NCI-H345 treated with DMSO at 0.1 percent for 48 hours (cell line): ENCODE data around the gene TTC17.
"Not testable (repeated sequence)": the region's sequence is repeated elsewhere in the genome, so short reads cannot be mapped to it uniquely, and the experiment has no call there.

ENCODE experiments used
- DNase-seq: peaks from one replicate; lab custom pipeline; 2025; ENCODE audit not compliant: unreplicated experiment; lab: John Stamatoyannopoulos, UW

Gene TTC17, protein sequence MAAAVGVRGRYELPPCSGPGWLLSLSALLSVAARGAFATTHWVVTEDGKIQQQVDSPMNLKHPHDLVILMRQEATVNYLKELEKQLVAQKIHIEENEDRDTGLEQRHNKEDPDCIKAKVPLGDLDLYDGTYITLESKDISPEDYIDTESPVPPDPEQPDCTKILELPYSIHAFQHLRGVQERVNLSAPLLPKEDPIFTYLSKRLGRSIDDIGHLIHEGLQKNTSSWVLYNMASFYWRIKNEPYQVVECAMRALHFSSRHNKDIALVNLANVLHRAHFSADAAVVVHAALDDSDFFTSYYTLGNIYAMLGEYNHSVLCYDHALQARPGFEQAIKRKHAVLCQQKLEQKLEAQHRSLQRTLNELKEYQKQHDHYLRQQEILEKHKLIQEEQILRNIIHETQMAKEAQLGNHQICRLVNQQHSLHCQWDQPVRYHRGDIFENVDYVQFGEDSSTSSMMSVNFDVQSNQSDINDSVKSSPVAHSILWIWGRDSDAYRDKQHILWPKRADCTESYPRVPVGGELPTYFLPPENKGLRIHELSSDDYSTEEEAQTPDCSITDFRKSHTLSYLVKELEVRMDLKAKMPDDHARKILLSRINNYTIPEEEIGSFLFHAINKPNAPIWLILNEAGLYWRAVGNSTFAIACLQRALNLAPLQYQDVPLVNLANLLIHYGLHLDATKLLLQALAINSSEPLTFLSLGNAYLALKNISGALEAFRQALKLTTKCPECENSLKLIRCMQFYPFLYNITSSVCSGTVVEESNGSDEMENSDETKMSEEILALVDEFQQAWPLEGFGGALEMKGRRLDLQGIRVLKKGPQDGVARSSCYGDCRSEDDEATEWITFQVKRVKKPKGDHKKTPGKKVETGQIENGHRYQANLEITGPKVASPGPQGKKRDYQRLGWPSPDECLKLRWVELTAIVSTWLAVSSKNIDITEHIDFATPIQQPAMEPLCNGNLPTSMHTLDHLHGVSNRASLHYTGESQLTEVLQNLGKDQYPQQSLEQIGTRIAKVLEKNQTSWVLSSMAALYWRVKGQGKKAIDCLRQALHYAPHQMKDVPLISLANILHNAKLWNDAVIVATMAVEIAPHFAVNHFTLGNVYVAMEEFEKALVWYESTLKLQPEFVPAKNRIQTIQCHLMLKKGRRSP

GRCh38 chr11:43358801-43359421 is at the start of gene TTC17:
Gene TTC17, plus strand, starts transcription at chr11:43358920. Its CDS starts 35 bp downstream, at chr11:43358955.
- DNase-seq = peak; percentile 92

GRCh38 chr11:43311791-43312607 is 46.7 kb upstream of the TTC17 start, which contains the start of gene API5:
Gene API5, plus strand, starts transcription at chr11:43311996. Its CDS starts 132 bp downstream, at chr11:43312128.
- DNase-seq = peak; percentile 86

DNA sequence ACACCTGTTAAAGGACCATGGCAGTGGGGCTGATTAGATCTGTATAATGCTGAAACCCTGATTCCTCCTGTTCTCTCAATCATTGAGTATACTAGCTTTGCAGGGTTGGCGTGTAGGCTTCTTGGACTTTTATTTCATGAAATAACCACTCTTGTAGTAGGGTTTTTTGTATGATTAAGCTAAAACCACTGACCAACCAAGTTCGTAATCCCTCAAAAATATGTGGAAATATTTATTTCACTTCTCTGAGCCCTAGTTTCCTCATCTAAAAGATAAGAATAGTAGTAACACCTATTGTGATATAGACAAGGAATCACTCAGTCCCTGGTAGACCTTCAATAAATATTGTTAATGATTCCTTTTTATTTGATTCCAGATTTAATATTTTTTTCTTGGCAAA is 42.8 kb upstream of the TTC17 start:
- no peak for DNase-seq

- no peak for DNase-seq
Measured at GRCh38 chr11:43316451-43316850, 42.3 kb upstream of the TTC17 start.

DNA sequence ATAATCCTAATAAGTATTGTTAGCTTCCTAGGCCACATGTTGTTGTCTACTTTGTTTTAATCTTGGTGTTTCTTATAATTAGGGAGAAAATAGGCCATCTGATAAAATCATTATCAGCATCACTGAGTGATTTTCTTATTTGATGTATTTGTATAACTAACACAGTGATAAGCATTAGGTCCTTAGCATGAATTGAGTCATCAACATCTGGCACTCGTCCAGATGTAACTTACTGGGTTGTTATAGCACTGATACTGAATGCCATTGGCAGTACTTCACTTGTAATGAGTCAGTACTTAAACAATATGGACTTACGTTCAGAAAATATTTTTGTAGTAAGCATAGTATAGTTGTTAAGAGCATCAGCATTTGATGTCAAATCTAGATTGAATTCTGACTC is 30.7 kb upstream of the TTC17 start:
- no peak for DNase-seq

DNA sequence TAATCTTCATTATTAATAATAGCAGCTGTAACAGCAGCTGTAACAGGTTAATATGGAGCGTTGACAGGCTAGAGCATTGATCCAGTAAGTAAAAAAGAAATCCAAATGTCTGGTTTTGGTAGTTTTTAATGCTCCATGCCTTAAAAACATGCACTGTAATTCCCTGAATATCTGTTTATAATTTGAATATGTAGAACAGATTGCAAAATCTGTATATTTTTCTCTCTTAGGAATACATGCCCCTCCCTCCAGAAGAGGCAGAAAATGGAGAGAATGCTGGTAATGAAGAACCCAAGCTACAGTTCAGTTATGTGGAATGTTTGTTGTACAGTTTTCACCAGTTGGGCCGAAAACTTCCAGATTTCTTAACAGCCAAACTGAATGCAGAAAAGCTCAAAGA is 30.2 kb upstream of the TTC17 start:
- no peak for DNase-seq

GRCh38 chr11:43341159-43341558 is 17.6 kb upstream of the TTC17 start:
- DNase-seq = no peak

DNA sequence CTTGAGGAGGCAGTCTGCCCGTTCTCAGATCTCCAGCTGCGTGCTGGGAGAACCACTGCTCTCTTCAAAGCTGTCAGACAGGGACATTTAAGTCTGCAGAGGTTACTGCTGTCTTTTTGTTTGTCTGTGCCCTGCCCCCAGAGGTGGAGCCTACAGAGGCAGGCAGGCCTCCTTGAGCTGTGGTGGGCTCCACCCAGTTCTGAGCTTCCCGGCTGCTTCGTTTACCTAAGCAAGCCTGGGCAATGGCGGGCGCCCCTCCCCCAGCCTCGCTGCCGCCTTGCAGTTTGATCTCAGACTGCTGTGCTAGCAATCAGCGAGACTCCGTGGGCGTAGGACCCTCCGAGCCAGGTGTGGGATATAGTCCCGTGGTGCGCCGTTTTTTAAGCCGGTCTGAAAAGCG is 7.3 kb upstream of the TTC17 start:
- not testable (repeated sequence) for DNase-seq

DNA sequence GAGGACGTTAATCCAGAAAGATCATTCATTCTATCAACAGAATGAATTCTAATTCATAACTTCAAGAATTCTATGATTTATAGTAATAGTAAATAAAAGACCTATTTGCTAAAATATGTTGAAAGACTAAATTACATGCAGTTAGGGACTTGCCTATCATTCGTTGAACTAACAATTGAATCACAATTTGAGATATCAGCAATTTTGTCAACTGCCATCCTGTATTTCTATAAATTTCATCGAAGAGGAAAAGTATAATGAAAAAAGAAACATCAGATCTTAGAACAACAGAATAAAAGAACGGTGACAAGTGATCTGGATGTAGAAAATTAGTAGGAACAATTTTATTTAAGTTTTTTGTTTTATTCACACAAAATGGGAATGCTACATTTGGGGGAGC is 4.4 kb upstream of the TTC17 start:
- DNase-seq = no peak

DNA sequence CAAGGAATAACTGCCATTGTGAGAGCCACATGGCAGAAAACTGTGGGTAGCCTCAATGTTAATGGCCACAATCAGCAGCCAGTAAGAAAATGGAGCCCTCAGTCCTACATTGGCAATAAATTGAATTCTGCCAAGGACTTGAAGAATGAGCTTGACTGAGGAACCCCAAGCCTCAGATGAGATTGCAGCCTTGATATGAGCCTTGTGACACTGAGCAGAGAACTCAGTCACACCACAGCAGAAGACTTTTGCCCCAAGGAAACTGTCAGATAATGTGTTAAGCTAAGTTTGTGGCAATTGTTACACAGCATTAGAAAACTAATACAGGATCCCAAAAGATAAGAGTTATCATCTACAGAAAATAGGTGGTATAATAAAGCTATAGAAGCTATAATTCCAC is 2.4 kb upstream of the TTC17 start:
- DNase-seq = no peak

GRCh38 chr11:43358279-43358800 is 380 bp upstream of the TTC17 start:
- DNase-seq = peak; percentile 35

DNA sequence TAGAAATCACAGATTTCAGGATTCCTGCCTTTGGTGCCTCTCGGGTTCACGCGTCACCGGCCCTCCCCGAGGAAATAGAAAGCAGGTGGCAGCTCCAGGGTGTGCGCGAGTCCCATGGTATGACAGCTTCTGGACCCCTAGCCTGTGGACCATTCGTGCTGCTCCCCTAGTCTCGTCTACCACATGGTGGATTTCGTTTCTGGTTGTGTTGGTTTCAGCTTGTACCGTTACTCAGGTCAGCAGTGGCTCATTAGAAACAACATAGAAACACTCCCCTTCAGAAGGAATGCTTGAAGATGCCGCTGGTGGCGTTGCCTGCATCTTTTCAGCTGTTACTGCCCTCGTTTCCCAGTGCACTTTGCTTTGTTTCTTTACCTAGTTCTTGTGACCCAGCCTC is 700 bp downstream of the TTC17 start:
- no peak for DNase-seq

GRCh38 chr11:43360361-43361032 is 1.8 kb downstream of the TTC17 start:
- no peak for DNase-seq

- no peak for DNase-seq
Measured at GRCh38 chr11:43366677-43367076, 8.0 kb downstream of the TTC17 start.

GRCh38 chr11:43367382-43368178 is 8.9 kb downstream of the TTC17 start:
- no peak for DNase-seq

DNA sequence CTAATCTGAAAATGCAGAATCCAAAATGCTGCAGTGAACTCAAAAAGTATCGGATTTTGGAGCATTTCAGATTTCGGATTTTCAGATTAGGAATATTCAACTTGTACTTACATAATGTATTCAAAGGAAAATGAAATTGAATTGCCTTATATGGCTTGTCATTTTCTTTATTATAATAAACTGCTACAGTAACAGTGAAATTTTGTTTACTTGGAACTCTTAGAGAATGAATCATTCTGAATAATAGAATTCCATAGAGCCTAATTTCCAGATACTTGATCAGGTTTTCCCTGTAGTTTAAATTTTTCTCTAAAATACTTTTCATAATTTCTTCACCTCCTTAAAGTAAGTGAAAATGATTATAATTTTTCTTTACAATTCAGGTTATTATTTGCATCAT is 17.3 kb downstream of the TTC17 start:
- DNase-seq = no peak

DNA sequence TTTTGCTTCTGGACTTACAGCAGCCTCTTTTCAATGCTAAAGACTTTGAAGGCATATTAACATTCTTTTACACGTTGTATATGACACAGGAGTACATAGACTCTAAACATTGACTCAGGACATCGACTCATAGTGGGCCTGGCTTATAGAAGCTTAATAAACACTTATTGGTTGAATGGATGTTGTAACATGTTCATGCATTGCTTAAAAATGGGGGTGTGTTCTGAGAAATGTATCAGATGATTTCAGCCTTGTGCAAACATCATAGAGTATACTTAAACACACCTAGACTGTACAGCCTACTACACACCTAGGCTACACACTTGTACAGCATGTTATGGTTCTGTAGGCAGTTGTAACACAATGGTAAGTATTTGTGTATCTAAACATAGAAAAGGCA is 17.9 kb downstream of the TTC17 start:
- no peak for DNase-seq

- no peak for DNase-seq
Measured at GRCh38 chr11:43377389-43377788, 18.7 kb downstream of the TTC17 start.

DNA sequence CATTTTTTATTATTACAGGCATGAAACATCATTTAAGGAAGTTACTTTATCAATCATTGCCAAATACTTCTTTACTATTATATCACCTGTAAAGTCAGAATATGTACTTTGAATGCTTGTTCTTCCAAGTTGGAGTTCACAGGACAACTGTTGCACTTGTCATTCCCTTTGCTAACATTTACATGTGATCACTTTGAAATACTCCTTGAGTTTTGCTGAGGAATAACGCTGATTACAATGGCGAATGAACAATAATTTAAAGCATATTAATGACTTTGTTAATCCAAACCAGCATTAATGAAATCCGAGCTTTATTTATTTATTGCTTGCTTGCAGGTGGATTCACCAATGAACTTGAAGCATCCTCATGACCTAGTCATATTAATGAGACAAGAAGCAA is 20.2 kb downstream of the TTC17 start:
- no peak for DNase-seq
